T-helper 2 cell treated with Interferon-gamma antibody and Interleukin-4, amounts not matched to agents 5 μg/mL and 100 μg/mL, for 36 hours (primary cell): ENCODE results near the gene SHFL.

Source experiments
- DNase-seq: peaks from one replicate; pipeline ENCODE4 v3.0.0; 2021; ENCODE audit warnings: low spot score
- H3K27ac Mint-ChIP-seq: one replicate; pipeline ENCODE4 v1.8.0; 2021; ENCODE audit warnings: mild to moderate bottlenecking, mixed read lengths
- H3K27me3 Mint-ChIP-seq: one replicate; pipeline ENCODE4 v1.8.0; 2021; ENCODE audit warnings: low read depth, mixed read lengths
- H3K36me3 Mint-ChIP-seq: one replicate; pipeline ENCODE4 v1.8.0; 2021; ENCODE audit warnings: low read depth, mixed read lengths
- H3K4me1 Mint-ChIP-seq: one replicate; pipeline ENCODE4 v1.8.0; 2021; ENCODE audit warnings: low read depth, mixed read lengths
- H3K4me3 Mint-ChIP-seq: one replicate; pipeline ENCODE4 v1.8.0; 2022; ENCODE audit warnings: mild to moderate bottlenecking, moderate library complexity, mixed read lengths
- H3K9me3 Mint-ChIP-seq: one replicate; pipeline ENCODE4 v1.8.0; 2021; ENCODE audit warnings: mixed read lengths

SHFL gene

GRCh38 chr19:10093295-10094186 lies 7.4 kb downstream of the SHFL start:
- DNase-seq = no peak
- Mint-ChIP-seq H3K9me3 (no peaks in the 10 kb centered on the region), H3K36me3 (peaks cover 33% of the 10 kb centered on the region), H3K27me3 (no peaks in the 10 kb centered on the region), H3K4me3 (no peak overlapping the region), H3K27ac (no peak overlapping the region), H3K4me1 (peaks cover 1% of the 10 kb centered on the region)

- Mint-ChIP-seq H3K36me3 (peaks cover 28% of the 10 kb centered on the region), H3K27me3 (no peaks in the 10 kb centered on the region)
- no peak for DNase-seq
These were observed 9.5 kb downstream of the SHFL start for GRCh38 chr19:10095622-10095947.

GRCh38 chr19:10095948-10096614 lies 10.0 kb downstream of the SHFL start:
- Mint-ChIP-seq H3K4me3 (peak overlapping the region; percentile 57), H3K9me3 (no peaks in the 10 kb centered on the region), H3K36me3 (peaks cover 28% of the 10 kb centered on the region), H3K27me3 (no peaks in the 10 kb centered on the region), H3K4me1 (peaks cover 13% of the 10 kb centered on the region), H3K27ac (peak overlapping the region; percentile 57)
- DNase-seq = peak; percentile 94

More at GRCh38 chr19:10095622-10095947, 9.5 kb downstream of the SHFL start:
- Mint-ChIP-seq H3K4me1 (peaks cover 13% of the 10 kb centered on the region), H3K4me3 (no peak overlapping the region), H3K27ac (peak overlapping the region; percentile 52), H3K9me3 (no peaks in the 10 kb centered on the region)

DNA sequence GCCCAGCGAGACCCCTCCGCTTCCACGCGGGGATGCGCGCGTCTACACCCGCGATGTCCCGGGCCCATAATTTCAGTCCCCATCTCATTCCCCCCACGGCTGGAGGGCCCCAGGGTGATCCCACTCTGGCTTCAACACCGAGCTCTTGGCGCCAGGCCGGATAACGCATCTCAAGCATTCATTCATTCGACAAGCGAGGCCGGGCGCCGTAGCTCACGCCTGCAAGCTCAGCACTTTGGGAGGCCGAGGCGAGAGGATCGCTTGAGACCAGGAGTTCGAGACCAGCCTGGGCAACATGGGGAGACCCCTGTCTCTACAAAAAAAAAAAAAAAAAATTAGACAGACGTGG lies 10.5 kb downstream of the SHFL start:
- H3K9me3 Mint-ChIP-seq = no peaks in the 10 kb centered on the region
- H3K27me3 Mint-ChIP-seq = no peaks in the 10 kb centered on the region
- peaks cover 26% of the 10 kb centered on the region for H3K36me3 Mint-ChIP-seq
- H3K4me1 Mint-ChIP-seq = peaks cover 13% of the 10 kb centered on the region
- peak overlapping the region; percentile 57 for H3K27ac Mint-ChIP-seq
- H3K4me3 Mint-ChIP-seq = peak overlapping the region; percentile 57
- DNase-seq = no peak

DNA sequence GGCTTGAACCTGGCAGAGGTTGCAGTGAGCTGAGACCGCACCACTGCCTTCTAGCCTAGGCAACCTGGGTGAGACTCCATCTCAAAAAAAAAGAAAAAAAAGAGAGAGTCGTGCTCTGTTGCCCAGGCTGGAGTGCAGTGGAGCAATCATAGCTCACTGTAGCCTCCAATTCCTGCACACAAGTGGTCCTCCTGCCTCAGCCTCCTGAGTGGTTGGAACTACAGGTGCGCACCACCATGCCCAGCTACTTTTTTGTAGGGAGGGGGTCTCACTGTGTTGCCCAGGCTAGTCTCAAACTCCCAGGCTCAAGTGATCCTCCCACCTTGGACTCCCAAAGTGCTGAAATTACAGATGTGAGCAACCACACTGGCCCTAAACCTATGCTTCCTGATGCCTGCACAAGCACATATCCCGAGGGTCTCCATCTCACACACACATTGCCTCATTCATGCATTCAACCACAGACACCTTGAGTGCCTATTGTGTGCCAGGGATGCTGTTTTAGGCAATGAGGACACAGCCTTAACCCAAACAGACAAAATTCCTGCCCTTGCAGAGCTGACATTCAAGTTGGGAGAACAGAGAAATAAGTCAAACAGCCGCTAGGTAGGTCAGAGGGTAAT lies 14.2 kb downstream of the SHFL start:
- Mint-ChIP-seq H3K9me3 (no peaks in the 10 kb centered on the region), H3K27me3 (no peaks in the 10 kb centered on the region), H3K27ac (peak overlapping the region; percentile 77), H3K4me3 (no peak overlapping the region), H3K4me1 (peaks cover 33% of the 10 kb centered on the region), H3K36me3 (peaks cover 6% of the 10 kb centered on the region)
- DNase-seq = no peak

DNA sequence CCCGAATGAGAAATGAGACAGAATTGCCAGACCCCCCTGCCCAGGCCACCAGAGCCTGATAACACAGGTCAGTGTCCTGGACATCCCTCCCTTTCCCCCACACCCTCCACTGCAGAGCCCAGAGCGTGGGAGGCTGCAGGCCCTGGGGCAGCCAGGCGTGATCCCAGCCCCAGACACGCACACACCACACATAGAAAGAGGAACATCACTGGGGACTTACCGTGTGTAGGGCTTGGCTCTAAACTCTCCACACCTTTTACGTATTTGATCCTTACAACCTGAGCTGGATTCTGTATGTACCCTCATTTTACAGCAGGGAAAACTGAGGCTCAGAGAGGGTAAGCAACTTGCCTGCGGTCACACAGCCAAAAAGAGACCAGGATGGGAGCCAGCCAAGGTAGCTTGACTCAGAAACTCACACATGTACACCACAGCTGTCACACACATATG lies 16.7 kb downstream of the SHFL start:
- Mint-ChIP-seq H3K36me3 (peaks cover 15% of the 10 kb centered on the region), H3K27ac (peak overlapping the region; percentile 77), H3K27me3 (no peaks in the 10 kb centered on the region), H3K9me3 (no peaks in the 10 kb centered on the region), H3K4me3 (peak overlapping the region; percentile 36), H3K4me1 (peaks cover 49% of the 10 kb centered on the region)
- DNase-seq = no peak

- Mint-ChIP-seq H3K36me3 (peaks cover 18% of the 10 kb centered on the region), H3K9me3 (no peaks in the 10 kb centered on the region), H3K4me3 (peak overlapping the region; percentile 79), H3K27me3 (no peaks in the 10 kb centered on the region), H3K27ac (peak overlapping the region; percentile 100), H3K4me1 (peaks cover 44% of the 10 kb centered on the region)
- DNase-seq = no peak
These were observed 18.0 kb downstream of the SHFL start for GRCh38 chr19:10104130-10104513.

DNA sequence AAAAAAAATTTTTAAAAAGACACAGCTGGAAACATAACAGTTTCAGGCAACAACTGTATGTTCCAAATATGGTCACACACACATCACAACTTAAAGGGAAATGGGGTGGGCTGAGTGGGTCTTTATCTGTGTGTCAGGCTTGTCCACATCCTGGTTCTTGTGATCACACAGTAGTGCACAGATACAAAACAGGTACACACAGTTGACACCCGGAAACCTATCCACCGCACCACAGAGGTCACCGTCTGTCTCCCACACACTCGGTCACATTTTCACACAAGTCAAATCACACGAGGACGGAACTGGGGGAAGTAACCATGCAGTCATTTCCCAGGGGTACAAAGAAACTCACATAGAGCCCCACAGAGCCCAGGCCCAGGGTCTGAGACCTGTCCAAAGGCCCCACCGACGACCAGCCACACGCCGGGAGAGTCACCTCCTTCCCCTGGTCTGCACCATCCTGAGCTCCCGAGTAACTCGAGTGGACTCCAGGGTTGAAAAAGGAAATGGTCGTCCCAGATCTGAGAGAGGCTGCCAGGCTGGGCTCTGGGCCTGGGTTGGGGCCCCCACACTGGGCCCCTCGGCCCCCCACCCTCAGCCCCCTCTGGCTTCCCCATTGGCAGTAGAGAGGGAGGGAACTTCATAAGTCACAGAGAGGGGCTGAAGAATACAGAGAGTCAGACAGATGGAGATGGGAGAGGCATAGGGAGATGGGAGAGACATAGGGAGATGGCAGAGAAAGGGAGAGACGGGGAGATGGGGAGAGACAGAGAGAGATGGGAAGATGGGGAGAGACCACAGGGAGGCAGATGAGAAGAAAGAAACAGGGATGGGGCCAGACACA lies 18.8 kb downstream of the SHFL start:
- Mint-ChIP-seq H3K36me3 (peaks cover 25% of the 10 kb centered on the region), H3K27me3 (no peaks in the 10 kb centered on the region), H3K27ac (peak overlapping the region; percentile 100), H3K4me3 (peak overlapping the region; percentile 79), H3K9me3 (no peaks in the 10 kb centered on the region), H3K4me1 (peaks cover 40% of the 10 kb centered on the region)
- DNase-seq = peak; percentile 90

GRCh38 chr19:10105509-10106099 lies 19.5 kb downstream of the SHFL start:
- Mint-ChIP-seq H3K4me3 (peak overlapping the region; percentile 79), H3K36me3 (peaks cover 28% of the 10 kb centered on the region), H3K27me3 (no peaks in the 10 kb centered on the region), H3K27ac (peak overlapping the region; percentile 100), H3K9me3 (no peaks in the 10 kb centered on the region), H3K4me1 (peaks cover 38% of the 10 kb centered on the region)
- DNase-seq = peak; percentile 90

DNA sequence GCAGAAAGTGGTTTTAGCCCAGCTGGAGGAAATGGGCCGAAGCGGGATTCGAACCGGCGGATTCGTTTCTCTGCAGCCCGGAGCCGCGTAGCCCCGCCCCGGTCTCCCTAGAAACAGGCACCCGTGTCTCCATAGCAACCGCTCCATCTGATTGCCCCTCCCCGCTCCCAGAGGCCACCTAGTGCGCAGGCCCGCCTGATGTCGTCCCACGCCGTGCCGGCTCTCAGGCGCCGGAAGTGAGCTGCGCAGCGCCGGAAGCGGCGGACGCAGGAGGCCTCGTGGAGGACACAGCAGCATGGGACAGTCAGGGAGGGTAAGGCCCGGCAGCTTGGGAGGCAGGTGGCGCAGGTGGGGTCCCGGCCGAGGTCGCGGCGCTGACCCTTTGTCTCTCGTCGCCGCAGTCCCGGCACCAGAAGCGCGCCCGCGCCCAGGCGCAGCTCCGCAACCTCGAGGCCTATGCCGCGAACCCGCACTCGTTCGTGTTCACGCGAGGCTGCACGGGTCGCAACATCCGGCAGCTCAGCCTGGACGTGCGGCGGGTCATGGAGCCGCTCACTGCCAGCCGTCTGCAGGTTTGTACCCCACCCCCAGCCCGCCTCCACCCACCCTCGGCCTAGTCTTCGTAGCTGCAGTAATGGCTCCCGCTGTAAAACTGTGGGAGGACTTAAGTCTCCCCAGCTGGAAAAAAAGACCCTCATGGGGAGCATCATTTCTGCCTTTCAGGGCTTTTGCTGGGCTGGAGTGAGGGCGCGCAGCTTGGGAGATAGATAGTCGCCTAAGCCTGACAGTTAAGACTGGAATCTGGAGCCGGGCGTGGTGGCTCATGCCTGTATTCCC lies 20.2 kb downstream of the SHFL start, which contains the start of gene PPAN:
Gene PPAN, plus strand, starts transcription at position 263 of the 837 bp plus-strand sequence. Its CDS starts 33 bp downstream, at position 296.
- peak within 1 kb of the TSS; percentile 100 for H3K27ac Mint-ChIP-seq
- peaks cover 41% of the 10 kb centered on the region for H3K4me1 Mint-ChIP-seq
- H3K9me3 Mint-ChIP-seq = no peaks in the 10 kb centered on the region
- peak within 1 kb of the TSS; percentile 79 for H3K4me3 Mint-ChIP-seq
- DNase-seq = peak; percentile 97
- H3K27me3 Mint-ChIP-seq = no peaks in the 10 kb centered on the region
- peaks cover 32% of the 10 kb centered on the region for H3K36me3 Mint-ChIP-seq

DNA sequence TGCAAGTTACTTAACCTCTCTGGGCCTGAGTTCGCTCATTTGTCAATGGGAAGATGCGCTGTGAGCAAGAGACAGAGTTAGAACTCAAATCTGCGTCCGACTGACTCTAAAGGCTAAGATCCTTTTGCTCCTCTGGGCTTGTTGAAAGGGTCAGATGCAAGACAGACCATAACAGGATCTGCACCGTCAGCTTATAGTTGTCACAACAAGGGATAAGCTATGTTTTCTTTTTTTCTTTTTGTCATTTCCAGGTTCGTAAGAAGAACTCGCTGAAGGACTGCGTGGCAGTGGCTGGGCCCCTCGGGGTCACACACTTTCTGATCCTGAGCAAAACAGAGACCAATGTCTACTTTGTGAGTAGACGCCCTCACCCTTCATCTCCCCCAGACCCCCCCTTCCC lies 21.1 kb downstream of the SHFL start:
- Mint-ChIP-seq H3K27ac (peak overlapping the region; percentile 100), H3K27me3 (no peaks in the 10 kb centered on the region), H3K36me3 (peaks cover 35% of the 10 kb centered on the region), H3K4me1 (peaks cover 44% of the 10 kb centered on the region), H3K9me3 (no peaks in the 10 kb centered on the region), H3K4me3 (peak overlapping the region; percentile 79)
- DNase-seq = no peak

GRCh38 chr19:10107817-10108367 lies 21.8 kb downstream of the SHFL start:
- H3K36me3 Mint-ChIP-seq = peaks cover 39% of the 10 kb centered on the region
- H3K4me1 Mint-ChIP-seq = peaks cover 47% of the 10 kb centered on the region
- no peaks in the 10 kb centered on the region for H3K9me3 Mint-ChIP-seq
- no peaks in the 10 kb centered on the region for H3K27me3 Mint-ChIP-seq
- peak overlapping the region; percentile 60 for H3K27ac Mint-ChIP-seq
- no peak for DNase-seq
- H3K4me3 Mint-ChIP-seq = peak overlapping the region; percentile 79
